ENCODE data around the gene CCT6A.

- TF ChIP-seq CTCF (tag by site-specific recombination; IDR thresholded peaks at IDR 0.05) (peak; percentile 72), ZNF292 (tag by site-specific recombination; IDR thresholded peaks at IDR 0.05; ENCODE audit: borderline replicate concordance, low read depth) (no peak), ZNF416 (tag by site-specific recombination; IDR thresholded peaks at IDR 0.05) (no peak), YY1 (tag by site-specific recombination; IDR thresholded peaks at IDR 0.05) (no peak), ZBTB49 (tag by site-specific recombination; IDR thresholded peaks at IDR 0.05; ENCODE audit: low read depth) (no peak), ZNF639 (tag by site-specific recombination; IDR thresholded peaks at IDR 0.05) (no peak), SP2 (tag by site-specific recombination; IDR thresholded peaks at IDR 0.05) (no peak), PRDM1 (tag by site-specific recombination; IDR thresholded peaks at IDR 0.05) (no peak)
These were observed 22.8 kb downstream of the CCT6A start for GRCh38 chr7:56074371-56074791.
